Measurements from ENCODE around the gene KLF11. TPM values are rescaled to one million over a fixed set of nuclear protein-coding genes. Genes with fewer than 3 reads are reported as not detected.

The KLF11 gene
- polyA plus RNA-seq, 4 donors = 1.8 to 11.3 (median 6.2) TPM

GRCh38 chr2:10001586-10001985 lies 41.8 kb upstream of the KLF11 start:
- Histone ChIP-seq H3K4me3 (ENCODE audit: low read depth in 1 of 3, low read length in 3 of 3) (no peak overlapping the region), H3K36me3 (ENCODE audit: control insufficient read depth in 3 of 3, insufficient read depth in 2 of 3, low read depth in 1 of 3, low read length in 3 of 3) (peaks cover 0 to 25% (median 0%) of the 10 kb centered on the region in 3 donors), H3K27ac (ENCODE audit: low read depth in 1 of 3, low read length in 2 of 3) (no peak overlapping the region), H3K9me3 (ENCODE audit: control insufficient read depth in 2 of 2, insufficient read depth in 1 of 2, low read depth in 1 of 2, low read length in 1 of 2) (peaks cover 0 to 7% of the 10 kb centered on the region in 2 donors), H3K4me1 (ENCODE audit: control insufficient read depth in 3 of 3, insufficient read depth in 2 of 3, low read depth in 1 of 3, low read length in 2 of 3) (peaks cover 0 to 4% (median 1%) of the 10 kb centered on the region in 3 donors), H3K27me3 (ENCODE audit: control insufficient read depth in 3 of 3, insufficient read depth in 3 of 3, low read length in 3 of 3) (peaks cover 0 to 11% (median 0%) of the 10 kb centered on the region in 3 donors)
- DNase-seq (no peak), FAIRE-seq (no peak)
- 80 to 91% (median 88%) methylated on average over 5 of the region's 5 CpGs for WGBS, 3 donors

- Histone ChIP-seq H3K36me3 (ENCODE audit: control insufficient read depth in 3 of 3, insufficient read depth in 2 of 3, low read depth in 1 of 3, low read length in 3 of 3) (peaks cover 0 to 21% (median 0%) of the 10 kb centered on the region in 3 donors), H3K9me3 (ENCODE audit: control insufficient read depth in 2 of 2, insufficient read depth in 1 of 2, low read depth in 1 of 2, low read length in 1 of 2) (peaks cover 0 to 7% of the 10 kb centered on the region in 2 donors), H3K4me3 (ENCODE audit: low read depth in 1 of 3, low read length in 3 of 3) (no peak overlapping the region), H3K27me3 (ENCODE audit: control insufficient read depth in 3 of 3, insufficient read depth in 3 of 3, low read length in 3 of 3) (peaks cover 0 to 16% (median 0%) of the 10 kb centered on the region in 3 donors), H3K4me1 (ENCODE audit: control insufficient read depth in 3 of 3, insufficient read depth in 2 of 3, low read depth in 1 of 3, low read length in 2 of 3) (peaks cover 0 to 7% (median 5%) of the 10 kb centered on the region in 3 donors), H3K27ac (ENCODE audit: low read depth in 1 of 3, low read length in 2 of 3) (no peak overlapping the region)
- no peak for FAIRE-seq
- no peak for DNase-seq
- 71 to 84% (median 81%) methylated on average over 5 of the region's 5 CpGs for WGBS, 3 donors
Measured at GRCh38 chr2:10002109-10002508, 41.2 kb upstream of the KLF11 start.

- H3K27me3 ChIP-seq (ENCODE audit: control insufficient read depth in 3 of 3, insufficient read depth in 3 of 3, low read length in 3 of 3) = peaks cover 0 to 17% (median 0%) of the 10 kb centered on the region in 3 donors
- H3K27ac ChIP-seq (ENCODE audit: low read depth in 1 of 3, low read length in 2 of 3) = no peak overlapping the region
- DNase-seq (no peak), FAIRE-seq (no peak)
- no peak overlapping the region for H3K4me3 ChIP-seq (ENCODE audit: low read depth in 1 of 3, low read length in 3 of 3)
- peaks cover 0 to 7% (median 5%) of the 10 kb centered on the region in 3 donors for H3K4me1 ChIP-seq (ENCODE audit: control insufficient read depth in 3 of 3, insufficient read depth in 2 of 3, low read depth in 1 of 3, low read length in 2 of 3)
- WGBS, 3 donors = 93 to 94% (median 93%) methylated on average over 9 of the region's 9 CpGs
- H3K36me3 ChIP-seq (ENCODE audit: control insufficient read depth in 3 of 3, insufficient read depth in 2 of 3, low read depth in 1 of 3, low read length in 3 of 3) = peaks cover 0 to 19% (median 0%) of the 10 kb centered on the region in 3 donors
- peaks cover 0 to 7% of the 10 kb centered on the region in 2 donors for H3K9me3 ChIP-seq (ENCODE audit: control insufficient read depth in 2 of 2, insufficient read depth in 1 of 2, low read depth in 1 of 2, low read length in 1 of 2)
Measured at GRCh38 chr2:10002681-10003080, 40.7 kb upstream of the KLF11 start.

- Histone ChIP-seq H3K9me3 (ENCODE audit: control insufficient read depth in 2 of 2, insufficient read depth in 1 of 2, low read depth in 1 of 2, low read length in 1 of 2) (peaks cover 0 to 7% of the 10 kb centered on the region in 2 donors), H3K36me3 (ENCODE audit: control insufficient read depth in 3 of 3, insufficient read depth in 2 of 3, low read depth in 1 of 3, low read length in 3 of 3) (peaks cover 0 to 16% (median 0%) of the 10 kb centered on the region in 3 donors), H3K4me3 (ENCODE audit: low read depth in 1 of 3, low read length in 3 of 3) (no peak overlapping the region), H3K27me3 (ENCODE audit: control insufficient read depth in 3 of 3, insufficient read depth in 3 of 3, low read length in 3 of 3) (peaks cover 0 to 17% (median 0%) of the 10 kb centered on the region in 3 donors), H3K4me1 (ENCODE audit: control insufficient read depth in 3 of 3, insufficient read depth in 2 of 3, low read depth in 1 of 3, low read length in 2 of 3) (peaks cover 0 to 7% (median 5%) of the 10 kb centered on the region in 3 donors), H3K27ac (ENCODE audit: low read depth in 1 of 3, low read length in 2 of 3) (no peak overlapping the region)
- DNase-seq = no peak
- no peak for FAIRE-seq
- 91 to 93% (median 93%) methylated on average over 20 of the region's 20 CpGs for WGBS, 3 donors
Measured at GRCh38 chr2:10003206-10004125, 39.9 kb upstream of the KLF11 start.

GRCh38 chr2:10004401-10004800 lies 38.9 kb upstream of the KLF11 start:
- 93 to 96% (median 95%) methylated on average over 5 of the region's 5 CpGs for WGBS, 3 donors
- Histone ChIP-seq H3K27me3 (ENCODE audit: control insufficient read depth in 3 of 3, insufficient read depth in 3 of 3, low read length in 3 of 3) (peaks cover 0 to 17% (median 0%) of the 10 kb centered on the region in 3 donors), H3K4me1 (ENCODE audit: control insufficient read depth in 3 of 3, insufficient read depth in 2 of 3, low read depth in 1 of 3, low read length in 2 of 3) (peaks cover 0 to 7% (median 5%) of the 10 kb centered on the region in 3 donors), H3K9me3 (ENCODE audit: control insufficient read depth in 2 of 2, insufficient read depth in 1 of 2, low read depth in 1 of 2, low read length in 1 of 2) (peaks cover 0 to 7% of the 10 kb centered on the region in 2 donors), H3K27ac (ENCODE audit: low read depth in 1 of 3, low read length in 2 of 3) (no peak overlapping the region), H3K36me3 (ENCODE audit: control insufficient read depth in 3 of 3, insufficient read depth in 2 of 3, low read depth in 1 of 3, low read length in 3 of 3) (peaks cover 0 to 9% (median 0%) of the 10 kb centered on the region in 3 donors), H3K4me3 (ENCODE audit: low read depth in 1 of 3, low read length in 3 of 3) (no peak overlapping the region)
- no peak for DNase-seq
- no peak for FAIRE-seq

- H3K9me3 ChIP-seq (ENCODE audit: control insufficient read depth in 2 of 2, insufficient read depth in 1 of 2, low read depth in 1 of 2, low read length in 1 of 2) = peaks cover 0 to 7% of the 10 kb centered on the region in 2 donors
- no peak overlapping the region for H3K27ac ChIP-seq (ENCODE audit: low read depth in 1 of 3, low read length in 2 of 3)
- FAIRE-seq (no peak), DNase-seq (no peak)
- H3K36me3 ChIP-seq (ENCODE audit: control insufficient read depth in 3 of 3, insufficient read depth in 2 of 3, low read depth in 1 of 3, low read length in 3 of 3) = peaks cover 0 to 9% (median 0%) of the 10 kb centered on the region in 3 donors
- WGBS, 3 donors = 47 to 85% (median 81%) methylated on average over 3 of the region's 3 CpGs
- no peak overlapping the region for H3K4me3 ChIP-seq (ENCODE audit: low read depth in 1 of 3, low read length in 3 of 3)
- peaks cover 0 to 7% (median 5%) of the 10 kb centered on the region in 3 donors for H3K4me1 ChIP-seq (ENCODE audit: control insufficient read depth in 3 of 3, insufficient read depth in 2 of 3, low read depth in 1 of 3, low read length in 2 of 3)
- H3K27me3 ChIP-seq (ENCODE audit: control insufficient read depth in 3 of 3, insufficient read depth in 3 of 3, low read length in 3 of 3) = peaks cover 0 to 17% (median 0%) of the 10 kb centered on the region in 3 donors
Measured at GRCh38 chr2:10004836-10005235, 38.5 kb upstream of the KLF11 start.

GRCh38 chr2:10005461-10006235 lies 37.7 kb upstream of the KLF11 start:
- H3K27ac ChIP-seq (ENCODE audit: low read depth in 1 of 3, low read length in 2 of 3) = no peak overlapping the region
- no peak for DNase-seq
- H3K4me3 ChIP-seq (ENCODE audit: low read depth in 1 of 3, low read length in 3 of 3) = no peak overlapping the region
- peaks cover 0 to 7% (median 5%) of the 10 kb centered on the region in 3 donors for H3K4me1 ChIP-seq (ENCODE audit: control insufficient read depth in 3 of 3, insufficient read depth in 2 of 3, low read depth in 1 of 3, low read length in 2 of 3)
- peaks cover 0 to 17% (median 0%) of the 10 kb centered on the region in 3 donors for H3K27me3 ChIP-seq (ENCODE audit: control insufficient read depth in 3 of 3, insufficient read depth in 3 of 3, low read length in 3 of 3)
- WGBS, 3 donors = 95 to 96% (median 96%) methylated on average over 17 of the region's 17 CpGs
- H3K9me3 ChIP-seq (ENCODE audit: control insufficient read depth in 2 of 2, insufficient read depth in 1 of 2, low read depth in 1 of 2, low read length in 1 of 2) = peaks cover 0 to 7% of the 10 kb centered on the region in 2 donors
- H3K36me3 ChIP-seq (ENCODE audit: control insufficient read depth in 3 of 3, insufficient read depth in 2 of 3, low read depth in 1 of 3, low read length in 3 of 3) = peaks cover 0 to 5% (median 0%) of the 10 kb centered on the region in 3 donors
- no peak for FAIRE-seq

All from small intestine (tissue), 7 donors.